GM18511 (cell line): Measurements from ENCODE around the gene EREG.

ENCODE experiments used
- ATAC-seq: cut with Tn5 transposase; IDR thresholded peaks from one replicate; pipeline ENCODE4 v1.9.1; 2021; ENCODE audit warnings: mild to moderate bottlenecking, moderate library complexity; ENCODE audit not compliant: unreplicated experiment

Gene EREG

GRCh38 chr4:74423104-74423503 lies 58.2 kb downstream of the EREG start:
- no peak for ATAC-seq

- ATAC-seq = no peak
Observed at GRCh38 chr4:74424111-74424510, 59.2 kb downstream of the EREG start.

GRCh38 chr4:74426101-74426500 lies 61.2 kb downstream of the EREG start:
- ATAC-seq = no peak

GRCh38 chr4:74428276-74428675 lies 63.3 kb downstream of the EREG start:
- no peak for ATAC-seq

GRCh38 chr4:74431113-74431826 lies 66.3 kb downstream of the EREG start:
- ATAC-seq = peak; percentile 93

- ATAC-seq = no peak
Observed at GRCh38 chr4:74433043-74433442, 68.1 kb downstream of the EREG start.

GRCh38 chr4:74433541-74434172 lies 68.7 kb downstream of the EREG start:
- ATAC-seq = no peak

- no peak for ATAC-seq
Observed at GRCh38 chr4:74435296-74435695, 70.4 kb downstream of the EREG start.

- no peak for ATAC-seq
Observed at GRCh38 chr4:74437866-74438265, 72.9 kb downstream of the EREG start.
